Amniotic epithelial cell (primary cell): Measurements from ENCODE around the gene CTXND1.

ENCODE experiments used
- DNase-seq: peaks from one replicate; pipeline ENCODE4 v3.0.0-alpha.2; 2010; ENCODE audit warnings: low read depth

CTXND1 gene

DNA sequence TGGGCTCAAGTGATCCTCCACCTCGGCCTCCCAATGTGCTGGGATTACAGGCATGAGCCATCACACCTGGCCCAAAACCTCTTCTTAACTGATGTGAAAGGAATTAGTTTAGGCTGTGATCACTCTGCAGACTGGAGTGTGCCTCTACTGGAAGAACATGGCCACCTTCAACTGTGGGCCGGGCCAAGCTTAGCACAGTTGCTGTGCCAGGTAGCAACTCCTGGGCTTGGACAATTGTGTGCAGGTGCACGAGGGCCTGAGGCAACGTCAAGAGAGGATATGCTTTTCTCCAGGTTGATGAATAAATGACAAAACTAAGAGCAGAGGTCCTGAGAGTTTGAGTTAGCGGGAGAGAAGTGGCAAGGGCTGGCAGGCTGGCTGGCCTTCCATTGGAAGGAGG, 92.7 kb downstream of the CTXND1 start:
- DNase-seq: no peak

DNA sequence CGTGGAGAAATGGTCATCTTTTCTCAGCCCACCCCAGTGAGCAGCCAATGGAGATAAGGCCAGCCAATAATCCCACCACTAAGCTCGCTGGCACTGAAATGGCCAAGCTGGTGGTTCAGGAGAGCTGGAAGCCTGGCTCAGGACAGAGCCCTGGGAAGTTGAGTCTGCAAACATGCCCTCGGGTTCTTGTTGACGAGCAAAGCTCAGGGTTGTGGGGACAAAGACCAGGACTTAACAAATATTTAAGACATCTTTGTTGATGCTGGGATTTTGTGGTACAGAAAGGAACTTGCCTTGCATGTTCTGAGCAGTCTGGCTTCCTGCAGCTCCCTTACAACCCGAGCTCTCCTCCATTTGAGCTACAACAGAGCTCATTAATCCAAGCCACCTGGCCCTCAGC, 94.8 kb downstream of the CTXND1 start:
- DNase-seq: no peak

DNA sequence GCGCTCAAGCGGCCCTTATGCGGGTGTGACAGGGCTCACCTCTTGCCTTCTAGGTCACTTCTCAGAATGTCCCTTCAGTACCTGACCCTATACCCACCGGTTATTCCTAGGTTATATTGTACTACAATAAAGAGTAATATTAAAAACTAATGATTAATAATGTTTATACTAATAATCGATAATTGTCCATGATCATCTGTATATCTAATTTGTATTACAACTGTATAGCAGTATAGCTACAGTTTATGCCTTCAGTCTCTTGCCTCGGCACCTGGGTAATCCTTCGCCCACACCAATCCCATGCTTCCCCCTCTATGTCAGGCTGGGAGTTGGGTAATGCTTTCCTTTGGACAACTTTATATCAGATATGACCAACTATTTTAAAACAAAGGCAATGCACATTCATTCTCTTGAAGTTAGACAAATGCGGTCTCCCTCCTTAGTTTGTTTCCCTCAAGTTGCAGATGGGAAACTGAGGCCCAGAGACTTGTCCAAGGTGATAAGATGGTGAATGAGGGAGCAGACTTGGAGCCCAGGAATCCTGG, 95.8 kb downstream of the CTXND1 start:
- peak; percentile 74 for DNase-seq

DNA sequence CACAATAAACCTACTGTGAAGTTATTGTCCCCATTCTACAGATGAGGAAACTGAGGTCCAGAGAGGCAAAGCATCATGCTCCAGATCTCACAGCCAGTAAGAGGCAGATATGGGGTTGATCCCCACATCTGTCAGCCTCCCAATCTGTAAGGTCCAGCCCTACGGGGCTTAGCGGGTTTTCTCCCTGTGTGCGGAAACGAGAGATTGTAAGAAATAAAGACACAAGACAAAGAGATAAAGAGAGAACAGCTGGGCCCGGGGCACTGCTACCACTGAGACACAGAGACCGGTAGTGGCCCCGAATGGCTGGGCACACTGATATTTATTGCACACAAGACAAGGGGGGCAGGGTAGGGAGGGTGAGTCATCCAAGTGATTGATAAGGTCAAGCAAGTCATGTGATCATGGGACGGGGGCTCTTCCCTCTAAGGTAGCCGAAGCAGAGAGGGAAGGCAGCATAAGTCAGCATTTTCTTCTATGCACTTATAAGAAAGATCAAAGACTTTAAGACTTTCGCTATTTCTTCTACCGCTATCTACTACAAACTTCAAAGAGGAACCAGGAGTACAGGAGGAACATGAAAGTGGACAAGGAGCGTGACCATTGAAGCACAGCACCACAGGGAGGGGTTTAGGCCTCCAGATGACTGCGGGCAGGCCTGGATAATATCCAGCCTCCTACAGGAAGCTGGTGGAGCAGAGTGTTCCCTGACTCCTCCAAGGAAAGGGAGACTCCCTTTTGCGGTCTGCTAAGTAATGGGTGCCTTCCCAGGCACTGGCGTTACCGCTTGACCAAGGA, 96.4 kb downstream of the CTXND1 start:
- peak; percentile 98 for DNase-seq

DNA sequence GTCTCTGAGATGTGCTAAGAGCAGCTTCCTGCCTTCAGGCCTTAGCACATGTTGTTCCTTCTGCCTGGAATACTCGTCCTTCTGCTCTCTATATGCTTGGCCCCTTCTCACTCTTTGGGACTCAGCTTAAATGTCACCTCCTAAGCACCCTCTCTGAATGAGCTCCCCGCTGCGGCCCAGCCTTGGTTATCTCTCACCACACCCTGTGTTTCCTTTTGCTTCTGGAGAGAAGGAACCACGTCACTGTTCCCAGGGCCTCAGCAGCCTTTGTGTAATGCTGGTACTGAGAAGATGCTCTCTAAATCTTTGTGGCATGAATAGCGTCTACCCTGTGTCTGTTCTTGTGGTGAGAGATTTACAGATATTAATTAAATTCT, 97.0 kb downstream of the CTXND1 start:
- peak; percentile 69 for DNase-seq

DNA sequence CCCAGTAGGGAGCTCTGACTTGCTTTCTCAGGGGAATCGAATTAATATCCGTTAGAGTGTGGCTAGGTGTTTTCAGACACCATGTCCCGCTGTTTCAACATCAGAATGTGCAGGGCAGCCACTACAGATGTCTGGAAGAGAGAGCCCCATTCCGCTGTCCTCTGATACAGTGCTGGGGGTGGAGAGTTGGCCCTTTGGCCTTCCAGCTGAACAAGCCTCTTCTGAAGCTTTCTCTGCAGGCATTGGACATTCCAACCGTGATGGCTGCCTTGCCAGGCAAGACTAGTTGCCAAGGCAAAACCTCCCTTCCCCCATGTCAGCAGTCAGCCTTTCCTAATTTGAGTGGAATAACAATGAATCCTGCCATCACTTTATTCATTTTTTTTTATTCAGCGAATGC, 97.7 kb downstream of the CTXND1 start:
- DNase-seq: peak; percentile 85

DNA sequence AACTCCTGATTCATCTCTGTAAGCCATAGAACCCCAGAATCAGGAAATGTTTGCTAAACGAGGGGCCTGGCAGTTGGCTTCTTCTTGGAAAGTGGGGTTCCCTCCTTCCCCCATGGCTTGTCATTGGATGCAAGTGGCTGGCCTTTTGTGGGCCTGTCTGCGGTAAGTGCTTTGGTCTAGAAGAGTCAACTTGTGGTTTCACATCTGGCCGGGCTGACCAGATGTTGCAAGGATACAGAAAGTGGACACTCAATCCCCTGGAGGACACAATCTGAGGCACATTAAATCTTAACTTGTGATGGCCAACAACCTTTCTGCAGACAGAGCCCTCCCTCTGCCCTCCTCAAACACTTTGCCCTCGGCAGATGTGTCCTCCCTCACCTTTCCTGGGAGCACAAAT, 98.1 kb downstream of the CTXND1 start:
- DNase-seq: peak; percentile 52

DNA sequence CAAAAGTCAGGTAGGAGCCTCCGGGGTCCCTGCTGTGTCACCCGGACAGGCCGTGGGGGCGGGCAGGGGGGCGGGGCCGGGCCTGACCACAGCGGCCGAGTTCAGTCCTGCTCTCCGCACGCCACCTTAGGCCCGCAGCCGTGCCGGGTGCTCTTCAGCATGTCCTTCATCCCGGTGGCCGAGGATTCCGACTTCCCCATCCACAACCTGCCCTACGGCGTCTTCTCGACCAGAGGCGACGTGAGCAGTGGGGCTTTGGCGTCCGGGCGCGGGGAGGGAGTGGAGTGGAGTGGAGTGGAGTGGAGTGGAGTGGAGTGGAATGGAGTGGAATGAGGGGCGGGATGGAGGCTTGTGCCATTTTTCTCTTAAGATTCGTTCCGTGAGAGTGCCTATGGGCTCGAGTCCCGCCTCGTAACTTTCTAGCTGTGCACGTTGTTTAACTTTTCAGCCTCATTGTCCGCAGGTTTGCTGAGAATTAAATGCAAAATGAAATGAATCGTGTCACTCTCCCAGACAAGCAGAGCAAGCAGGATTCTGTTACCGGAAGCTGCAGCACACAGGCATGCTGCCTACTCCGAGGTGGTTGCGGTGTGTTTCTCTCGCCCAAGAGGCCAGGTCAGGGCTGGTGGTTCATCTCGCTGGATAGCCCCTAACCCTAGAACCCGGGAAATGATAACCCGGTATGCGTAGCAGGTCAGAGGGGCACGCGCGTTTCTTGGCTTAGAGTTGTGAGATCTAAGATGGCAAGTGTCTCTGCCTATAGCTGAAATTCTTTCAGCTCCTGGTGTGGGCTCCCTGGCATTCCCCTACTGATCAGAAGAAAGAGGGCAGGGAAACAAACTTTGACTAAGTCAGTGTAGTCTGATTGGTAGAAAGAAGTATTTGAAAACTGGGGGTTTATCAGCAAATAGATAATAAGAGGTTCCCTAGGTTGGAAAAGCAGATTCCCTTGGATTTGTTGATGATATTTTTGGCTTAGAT, 98.8 kb downstream of the CTXND1 start, which contains the start of gene FAH:
Gene FAH (plus strand): TSS at position 104 of the 981 bp plus-strand sequence. CDS start 56 bp downstream, at position 160.
- peak; percentile 70 for DNase-seq

DNA sequence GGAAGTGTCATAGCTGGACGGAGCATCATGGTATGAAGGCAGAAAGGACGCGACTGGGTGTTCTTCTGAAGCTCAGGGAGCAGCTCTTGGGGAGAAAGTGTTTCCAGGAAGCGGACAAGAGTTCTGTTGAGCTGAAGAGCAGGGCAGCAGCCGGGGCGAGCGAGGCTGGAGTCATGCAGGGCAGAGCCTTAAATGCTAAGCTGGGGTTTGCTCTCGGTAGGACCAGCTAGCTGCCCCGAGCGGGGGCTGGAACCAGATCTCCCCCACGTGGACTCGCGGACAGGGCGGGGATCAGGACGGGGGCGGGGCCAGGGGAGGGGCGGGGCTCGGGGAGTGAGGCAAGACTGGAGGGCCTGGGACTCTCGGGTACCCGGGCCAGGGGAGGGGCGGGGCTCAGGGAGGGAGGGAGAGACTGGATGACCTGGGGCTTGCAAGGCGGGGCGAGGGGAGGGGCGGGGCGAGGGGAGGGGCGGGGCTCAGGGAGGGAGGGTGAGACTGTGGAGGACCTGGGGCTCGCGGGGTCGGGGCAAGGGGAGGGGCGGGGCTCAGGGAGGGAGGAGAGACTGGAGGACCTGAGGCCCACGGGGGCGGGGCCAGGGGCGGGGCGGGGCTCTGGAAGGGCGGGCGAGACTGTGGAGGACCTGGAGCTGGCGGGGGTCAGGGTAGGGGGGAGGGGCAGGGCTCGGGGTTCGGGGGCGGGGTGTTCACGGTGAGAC, 99.7 kb downstream of the CTXND1 start:
- DNase-seq: peak; percentile 95

DNA sequence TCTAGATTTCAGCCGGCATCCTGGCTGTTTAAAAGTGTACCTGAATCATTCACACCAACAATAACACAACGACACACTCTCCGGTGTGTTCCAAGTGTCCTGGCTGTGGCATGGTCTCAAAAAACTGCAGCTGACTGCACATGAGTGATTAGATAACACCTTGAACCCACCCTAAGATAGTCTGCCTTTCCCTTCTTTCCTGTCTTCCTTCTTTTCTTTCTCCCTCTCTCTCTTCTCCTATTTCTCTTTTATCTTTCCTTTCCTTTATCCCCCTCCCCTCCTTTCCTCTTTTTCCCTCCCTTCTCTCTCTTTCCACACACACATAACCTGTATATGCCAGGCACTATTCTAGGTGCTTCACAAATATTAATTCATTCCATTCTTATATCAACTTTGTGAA, 100.4 kb downstream of the CTXND1 start:
- no peak for DNase-seq

DNA sequence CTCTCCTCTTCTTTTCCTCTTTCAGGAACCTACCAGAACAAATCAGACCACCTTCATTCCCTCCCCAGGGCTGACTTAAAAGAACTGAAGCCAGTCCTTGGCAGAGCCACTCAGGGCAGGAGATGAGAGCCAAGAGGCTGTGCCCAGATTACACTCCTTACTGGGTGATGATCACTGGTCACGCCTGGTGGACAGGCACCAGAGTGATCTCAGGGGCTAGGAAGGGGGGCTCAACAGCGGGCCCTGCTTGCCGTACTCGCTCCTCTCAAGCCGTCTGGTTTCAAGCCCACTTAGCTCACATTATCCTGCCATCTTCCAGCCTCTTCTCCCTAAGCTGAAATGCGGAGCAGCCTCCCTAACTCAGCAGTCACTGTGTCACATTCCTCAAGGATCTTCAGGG, 100.9 kb downstream of the CTXND1 start:
- no peak for DNase-seq
